Measurements from ENCODE around the gene PEX16.

The PEX16 gene

DNA sequence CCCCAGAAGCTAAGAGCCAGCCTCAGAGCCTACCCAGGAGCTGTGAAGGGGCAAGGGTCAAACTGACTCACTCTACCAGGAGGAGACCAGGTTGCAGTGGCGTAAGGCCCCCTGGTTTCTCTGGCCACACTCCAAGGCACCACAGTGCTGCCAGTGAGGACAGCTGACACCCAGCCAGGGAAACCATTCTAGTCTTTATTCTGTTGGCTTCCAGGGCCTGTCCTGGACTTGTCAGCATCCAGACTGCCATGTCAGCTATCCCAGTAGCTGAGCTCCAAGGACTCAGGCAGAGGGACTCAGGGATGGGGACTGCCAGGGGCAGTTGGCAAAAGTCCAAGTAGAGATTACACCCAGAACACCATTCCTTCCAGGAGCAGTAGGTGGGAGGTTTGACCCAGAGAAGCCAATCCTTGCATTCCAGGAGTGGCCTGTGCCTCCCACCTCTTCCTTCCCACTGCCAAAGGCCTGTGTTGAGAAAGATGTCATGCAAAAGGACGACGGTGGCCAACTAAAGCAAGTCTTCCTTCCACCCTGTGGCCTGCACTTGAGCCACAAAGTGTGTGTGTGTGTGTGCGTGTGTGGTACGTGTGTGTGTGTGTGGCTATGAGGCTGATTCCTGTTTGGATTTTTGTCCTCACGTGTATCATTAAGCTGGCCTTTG, 35.8 kb downstream of the PEX16 start:
- TF ChIP-seq, protein P1, sequence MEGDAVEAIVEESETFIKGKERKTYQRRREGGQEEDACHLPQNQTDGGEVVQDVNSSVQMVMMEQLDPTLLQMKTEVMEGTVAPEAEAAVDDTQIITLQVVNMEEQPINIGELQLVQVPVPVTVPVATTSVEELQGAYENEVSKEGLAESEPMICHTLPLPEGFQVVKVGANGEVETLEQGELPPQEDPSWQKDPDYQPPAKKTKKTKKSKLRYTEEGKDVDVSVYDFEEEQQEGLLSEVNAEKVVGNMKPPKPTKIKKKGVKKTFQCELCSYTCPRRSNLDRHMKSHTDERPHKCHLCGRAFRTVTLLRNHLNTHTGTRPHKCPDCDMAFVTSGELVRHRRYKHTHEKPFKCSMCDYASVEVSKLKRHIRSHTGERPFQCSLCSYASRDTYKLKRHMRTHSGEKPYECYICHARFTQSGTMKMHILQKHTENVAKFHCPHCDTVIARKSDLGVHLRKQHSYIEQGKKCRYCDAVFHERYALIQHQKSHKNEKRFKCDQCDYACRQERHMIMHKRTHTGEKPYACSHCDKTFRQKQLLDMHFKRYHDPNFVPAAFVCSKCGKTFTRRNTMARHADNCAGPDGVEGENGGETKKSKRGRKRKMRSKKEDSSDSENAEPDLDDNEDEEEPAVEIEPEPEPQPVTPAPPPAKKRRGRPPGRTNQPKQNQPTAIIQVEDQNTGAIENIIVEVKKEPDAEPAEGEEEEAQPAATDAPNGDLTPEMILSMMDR (IDR thresholded peaks at IDR 0.05; ENCODE audit: low read depth, low read length, poor library complexity, severe bottlenecking): no peak

DNA sequence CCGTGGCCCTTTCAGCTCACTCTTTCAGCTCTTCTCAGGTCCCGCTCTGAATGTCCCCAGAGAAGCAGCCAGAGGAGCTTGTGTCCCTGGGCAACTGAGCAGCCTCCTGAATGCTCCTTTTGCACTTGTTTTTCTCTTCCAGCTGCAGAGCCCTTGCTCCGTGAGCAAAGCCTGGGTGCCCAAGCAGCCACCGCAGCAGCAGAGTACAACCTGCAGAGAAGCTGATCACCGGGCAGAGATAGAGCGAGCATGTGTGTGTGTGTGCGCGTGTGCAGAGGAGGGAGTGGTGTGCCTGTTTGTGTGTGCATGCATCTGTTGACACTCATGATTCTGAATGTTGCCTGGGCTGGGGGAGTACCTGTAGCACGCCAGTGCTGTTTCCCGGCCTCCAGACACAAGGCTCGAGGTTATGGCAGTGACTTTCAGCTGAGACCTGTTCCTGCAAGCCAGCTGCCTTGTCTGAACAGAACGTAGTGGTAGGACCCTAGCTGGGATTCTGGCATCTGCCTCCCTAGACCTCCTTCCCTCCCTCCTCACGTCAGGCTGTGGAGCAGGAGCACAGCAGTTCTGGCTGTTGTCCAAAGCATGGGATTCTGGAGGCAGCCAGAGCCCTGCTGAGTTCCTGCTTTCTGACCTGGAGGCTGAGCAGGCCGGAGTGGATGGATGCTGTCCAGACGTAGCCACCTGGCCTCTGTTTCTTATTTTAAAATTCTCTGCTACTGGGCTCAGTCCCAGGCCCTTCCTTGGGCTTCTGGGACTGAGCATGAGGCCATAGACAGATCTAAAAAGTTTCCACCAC, 36.7 kb downstream of the PEX16 start:
- no peaks in the 10 kb centered on the region for H3F3A ChIP-seq (ENCODE audit: control insufficient read depth, insufficient read depth)
- no peak overlapping the region for H3K4me3 ChIP-seq (ENCODE audit: low read length)
- H3K9me3 ChIP-seq (ENCODE audit: control insufficient read depth, insufficient read depth, low read length): no peaks in the 10 kb centered on the region
- H3K4me2 ChIP-seq (ENCODE audit: low read length): no peak overlapping the region
- peaks cover 4% of the 10 kb centered on the region; the same call in 1 of the 2 replicates for H3K36me3 ChIP-seq (ENCODE audit: control insufficient read depth, low read length)
- 0 out of 2 replicates have a peak, but pooled peaks cover under 1% of the 10 kb centered on the region for H4K20me1 ChIP-seq (ENCODE audit: control insufficient read depth, insufficient read depth, low read depth, low read length)
- 0 out of 2 replicates have a peak, but pooled peaks cover 3% of the 10 kb centered on the region for H3K27me3 ChIP-seq (ENCODE audit: control insufficient read depth, low read length)
- H3K9me2 ChIP-seq (replicated peaks; ENCODE audit: control insufficient read depth, low read length): no peaks in the 10 kb centered on the region
- peaks cover 7% of the 10 kb centered on the region for H3K4me1 ChIP-seq (ENCODE audit: control insufficient read depth, low read length)
- no peaks in the 10 kb centered on the region for H3K79me2 ChIP-seq (ENCODE audit: control insufficient read depth, low read length)
- TF ChIP-seq, protein P1 (IDR thresholded peaks at IDR 0.05; ENCODE audit: low read depth, low read length, poor library complexity, severe bottlenecking): no peak
- TF ChIP-seq EZH2phosphoT487 (IDR thresholded peaks at IDR 0.05; ENCODE audit: borderline replicate concordance, low read length): no peak
- no peak overlapping the region for H3K27ac ChIP-seq (ENCODE audit: low read depth, low read length)

More for the DNA sequence above, 35.8 kb downstream of the PEX16 start:
- Histone ChIP-seq H3K36me3 (ENCODE audit: control insufficient read depth, low read length) (peaks cover 4% of the 10 kb centered on the region; the same call in 1 of the 2 replicates), H3K4me1 (ENCODE audit: control insufficient read depth, low read length) (peaks cover 8% of the 10 kb centered on the region), H3K4me3 (ENCODE audit: low read length) (no peak overlapping the region), H3F3A (ENCODE audit: control insufficient read depth, insufficient read depth) (no peaks in the 10 kb centered on the region), H3K27me3 (ENCODE audit: control insufficient read depth, low read length) (0 out of 2 replicates have a peak, but pooled peaks cover 5% of the 10 kb centered on the region), H3K27ac (ENCODE audit: low read depth, low read length) (no peak overlapping the region), H3K4me2 (ENCODE audit: low read length) (no peak overlapping the region), H3K9me3 (ENCODE audit: control insufficient read depth, insufficient read depth, low read length) (no peaks in the 10 kb centered on the region), H3K9me2 (replicated peaks; ENCODE audit: control insufficient read depth, low read length) (no peaks in the 10 kb centered on the region), H4K20me1 (ENCODE audit: control insufficient read depth, insufficient read depth, low read depth, low read length) (0 out of 2 replicates have a peak, but pooled peaks cover 5% of the 10 kb centered on the region), H3K79me2 (ENCODE audit: control insufficient read depth, low read length) (no peaks in the 10 kb centered on the region)

DNA sequence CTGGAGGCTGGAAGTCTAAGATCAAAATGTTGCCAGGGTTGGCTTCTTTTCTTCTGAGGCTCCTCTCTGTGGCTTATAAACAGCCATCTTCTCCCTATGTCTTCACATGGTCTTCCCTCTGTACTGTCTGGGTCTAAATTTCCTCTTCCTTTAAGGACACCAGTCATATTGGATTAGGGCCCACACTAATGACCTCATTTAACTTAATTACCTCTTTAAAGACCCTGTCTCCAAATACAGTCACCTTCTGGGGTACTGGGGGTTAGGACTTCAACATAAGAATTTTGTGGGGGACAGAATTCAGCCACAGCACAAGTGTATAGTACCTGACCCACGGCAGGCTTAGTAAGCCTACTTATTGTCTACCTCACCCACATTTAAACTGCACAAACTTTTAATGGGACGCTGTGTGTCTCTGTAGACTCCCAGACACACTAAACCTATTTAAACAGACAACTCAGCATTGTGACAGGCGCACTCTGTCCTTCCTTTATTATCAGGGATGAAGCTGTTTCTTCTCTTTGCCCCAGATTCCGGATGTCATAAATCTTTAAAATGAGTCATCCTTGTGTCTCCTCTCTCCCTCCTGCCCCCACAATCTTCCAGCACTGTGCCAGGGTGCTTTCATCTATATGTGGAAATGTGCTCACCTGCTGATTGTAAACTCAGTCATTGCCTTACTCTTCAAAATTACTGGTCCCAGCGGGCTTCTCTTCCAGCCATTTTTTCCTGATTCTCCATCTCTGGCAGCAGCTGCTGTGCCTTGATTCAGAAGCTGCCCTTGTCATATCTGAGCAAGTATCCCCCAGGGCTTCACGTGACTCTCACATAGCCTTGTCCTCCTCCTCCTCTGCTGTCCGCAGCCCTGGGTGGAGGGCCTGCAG, 37.6 kb downstream of the PEX16 start:
- Histone ChIP-seq H3K4me1 (ENCODE audit: control insufficient read depth, low read length) (peaks cover 2% of the 10 kb centered on the region), H3K79me2 (ENCODE audit: control insufficient read depth, low read length) (no peaks in the 10 kb centered on the region), H3K9me3 (ENCODE audit: control insufficient read depth, insufficient read depth, low read length) (no peaks in the 10 kb centered on the region), H3F3A (ENCODE audit: control insufficient read depth, insufficient read depth) (no peaks in the 10 kb centered on the region), H3K4me3 (ENCODE audit: low read length) (no peak overlapping the region), H3K27ac (ENCODE audit: low read depth, low read length) (no peak overlapping the region), H3K27me3 (ENCODE audit: control insufficient read depth, low read length) (0 out of 2 replicates have a peak, but pooled peaks cover 1% of the 10 kb centered on the region), H3K36me3 (ENCODE audit: control insufficient read depth, low read length) (peaks cover 4% of the 10 kb centered on the region; the same call in 1 of the 2 replicates), H3K4me2 (ENCODE audit: low read length) (no peak overlapping the region), H4K20me1 (ENCODE audit: control insufficient read depth, insufficient read depth, low read depth, low read length) (no peaks in the 10 kb centered on the region), H3K9me2 (replicated peaks; ENCODE audit: control insufficient read depth, low read length) (no peaks in the 10 kb centered on the region)
- no peak for TF ChIP-seq EZH2phosphoT487 (IDR thresholded peaks at IDR 0.05; ENCODE audit: borderline replicate concordance, low read length)
- TF ChIP-seq, protein P1 (IDR thresholded peaks at IDR 0.05; ENCODE audit: low read depth, low read length, poor library complexity, severe bottlenecking): no peak
